HEK293T (cell line): ENCODE results near the gene HS6ST2.

Experiments
- ARNT ChIP-seq: fragments of 450-650 bp; IDR thresholded peaks from 2 replicates; pipeline ENCODE4 v1.6.1; 2017; ENCODE audit warnings: mild to moderate bottlenecking
- BHLHE40 ChIP-seq: fragments of 450-650 bp; IDR thresholded peaks from 2 replicates; pipeline ENCODE4 v1.6.1; 2016; ENCODE audit warnings: mild to moderate bottlenecking, moderate library complexity, borderline replicate concordance
- FOXK2 ChIP-seq: fragments of 450-650 bp; IDR thresholded peaks from 2 replicates; pipeline ENCODE4 v1.6.1; 2016; ENCODE audit warnings: mild to moderate bottlenecking
- FOXM1 ChIP-seq: fragments of 450-650 bp; IDR thresholded peaks from 2 replicates; pipeline ENCODE4 v1.6.1; 2017; ENCODE audit warnings: mild to moderate bottlenecking, borderline replicate concordance
- HDGF ChIP-seq: fragments of 450-650 bp; IDR thresholded peaks from 2 replicates; pipeline ENCODE4 v1.6.1; 2017; ENCODE audit warnings: antibody characterized with exemption, borderline replicate concordance
- LEF1 ChIP-seq: fragments of 450-650 bp; IDR thresholded peaks from 2 replicates; pipeline ENCODE4 v1.6.1; 2017; ENCODE audit warnings: mild to moderate bottlenecking, borderline replicate concordance
- NFRKB ChIP-seq: fragments of 450-650 bp; IDR thresholded peaks from 2 replicates; pipeline ENCODE4 v1.6.1; 2016; ENCODE audit warnings: mild to moderate bottlenecking, moderate library complexity
- SP1 ChIP-seq: fragments of 450-650 bp; IDR thresholded peaks from 2 replicates; pipeline ENCODE4 v1.6.1; 2017
- TARDBP ChIP-seq: fragments of 450-650 bp; IDR thresholded peaks from 2 replicates; pipeline ENCODE4 v1.6.1; 2016
- ZNF384 ChIP-seq: fragments of 450-650 bp; IDR thresholded peaks from 2 replicates; pipeline ENCODE4 v1.6.1; 2016
- TF ChIP-seq, protein P1 (sequence below): fragments of 450-650 bp; IDR thresholded peaks from 2 replicates; pipeline ENCODE4 v1.6.1; 2016

DNA sequence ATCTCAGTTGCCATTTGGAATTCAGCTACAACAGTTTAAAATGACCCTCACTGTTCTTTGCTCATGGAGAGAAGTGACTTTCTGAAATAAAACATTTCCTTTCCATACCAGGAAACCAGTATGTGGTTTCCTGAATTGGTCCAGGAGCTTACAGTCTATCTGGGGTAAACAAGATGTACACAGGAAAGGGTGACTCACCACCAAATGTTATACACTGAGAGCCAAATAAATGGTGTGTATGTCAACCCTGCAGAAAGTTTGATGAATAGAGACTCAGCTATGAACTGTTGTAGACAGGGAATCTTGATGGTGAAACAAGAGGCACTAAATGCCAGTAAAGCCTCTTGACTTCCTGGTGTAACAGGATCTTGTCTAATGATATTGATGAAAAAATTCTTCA lies 100.4 kb downstream of the HS6ST2 start:
- TF ChIP-seq ARNT: no peak
- no peak for TF ChIP-seq FOXM1
- no peak for TF ChIP-seq NFRKB
- TF ChIP-seq BHLHE40: no peak
- TF ChIP-seq, protein P1, sequence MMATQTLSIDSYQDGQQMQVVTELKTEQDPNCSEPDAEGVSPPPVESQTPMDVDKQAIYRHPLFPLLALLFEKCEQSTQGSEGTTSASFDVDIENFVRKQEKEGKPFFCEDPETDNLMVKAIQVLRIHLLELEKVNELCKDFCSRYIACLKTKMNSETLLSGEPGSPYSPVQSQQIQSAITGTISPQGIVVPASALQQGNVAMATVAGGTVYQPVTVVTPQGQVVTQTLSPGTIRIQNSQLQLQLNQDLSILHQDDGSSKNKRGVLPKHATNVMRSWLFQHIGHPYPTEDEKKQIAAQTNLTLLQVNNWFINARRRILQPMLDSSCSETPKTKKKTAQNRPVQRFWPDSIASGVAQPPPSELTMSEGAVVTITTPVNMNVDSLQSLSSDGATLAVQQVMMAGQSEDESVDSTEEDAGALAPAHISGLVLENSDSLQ: no peak
- TF ChIP-seq SP1: no peak
- no peak for TF ChIP-seq HDGF
- TF ChIP-seq TARDBP: no peak
- TF ChIP-seq FOXK2: no peak
- no peak for TF ChIP-seq ZNF384
- no peak for TF ChIP-seq LEF1
